Mesendoderm (in vitro differentiated cells): Measurements from ENCODE around the gene SEPTIN11.

Experiments
- DNase-seq: peaks from one replicate; pipeline ENCODE4 v3.0.0; 2013
- H2AK5ac ChIP-seq: 2 replicates; pipeline ENCODE4 v1.6.1; 2013; ENCODE audit warnings: low read length, inconsistent platforms
- H2BK120ac ChIP-seq: 2 replicates; pipeline ENCODE4 v1.6.1; 2013; ENCODE audit warnings: low read depth, mild to moderate bottlenecking, low read length, moderate library complexity, mixed read lengths
- H2BK15ac ChIP-seq: replicated peaks from 2 replicates; pipeline ENCODE4 v1.6.1; 2013; ENCODE audit warnings: low read depth, mild to moderate bottlenecking, moderate library complexity
- H2BK5ac ChIP-seq: 2 replicates; pipeline ENCODE4 v1.6.1; 2013; ENCODE audit warnings: low read length, inconsistent platforms
- H3K18ac ChIP-seq: 2 replicates; pipeline ENCODE4 v1.6.1; 2013; ENCODE audit warnings: mild to moderate bottlenecking, low read length, mixed read lengths
- H3K23ac ChIP-seq: one replicate; pipeline ENCODE4 v1.6.1; 2013; ENCODE audit warnings: low read length
- H3K27ac ChIP-seq: 2 replicates; pipeline ENCODE4 v1.5.1; 2013; ENCODE audit warnings: low read depth, mild to moderate bottlenecking, inconsistent platforms, low read length, moderate library complexity
- H3K27me3 ChIP-seq: 2 replicates; pipeline ENCODE4 v1.6.1; 2013; ENCODE audit warnings: low read length, control low read depth, mild to moderate bottlenecking, inconsistent platforms; ENCODE audit not compliant: insufficient read depth, poor library complexity
- H3K36me3 ChIP-seq: 2 replicates; pipeline ENCODE4 v1.6.1; 2013; ENCODE audit warnings: low read length, inconsistent platforms; ENCODE audit not compliant: control insufficient read depth, insufficient read depth
- H3K4ac ChIP-seq: one replicate; pipeline ENCODE4 v1.6.1; 2013; ENCODE audit warnings: low read depth, mild to moderate bottlenecking, low read length, moderate library complexity
- H3K4me1 ChIP-seq: 2 replicates; pipeline ENCODE4 v1.6.1; 2013; ENCODE audit warnings: low read depth, low read length, inconsistent platforms; ENCODE audit not compliant: control insufficient read depth
- H3K4me2 ChIP-seq: 2 replicates; pipeline ENCODE4 v1.6.1; 2013; ENCODE audit warnings: low read length
- H3K4me3 ChIP-seq: 2 replicates; pipeline ENCODE4 v1.5.1; 2013; ENCODE audit warnings: mild to moderate bottlenecking, low read length
- H3K56ac ChIP-seq: one replicate; pipeline ENCODE4 v1.6.1; 2013; ENCODE audit warnings: low read length
- H3K79me1 ChIP-seq: 2 replicates; pipeline ENCODE4 v1.6.1; 2013; ENCODE audit warnings: low read length, inconsistent platforms
- H3K79me2 ChIP-seq: 2 replicates; pipeline ENCODE4 v1.6.1; 2013; ENCODE audit warnings: mild to moderate bottlenecking, low read length; ENCODE audit not compliant: control insufficient read depth, insufficient read depth
- H3K9ac ChIP-seq: 2 replicates; pipeline ENCODE4 v1.6.1; 2013; ENCODE audit warnings: low read length, inconsistent platforms
- H4K5ac ChIP-seq: one replicate; pipeline ENCODE4 v1.6.1; 2013; ENCODE audit warnings: low read length
- H4K8ac ChIP-seq: one replicate; pipeline ENCODE4 v1.6.1; 2013; ENCODE audit warnings: low read depth, mild to moderate bottlenecking, control low read depth, low read length, moderate library complexity
- WGBS: extraction: QIAGEN DNeasy Blood & Tissue Kit; methylation state at CpG from one replicate; pipeline ENCODE4 v1.1.7; 2013; ENCODE audit warnings: low lambda C conversion rate, missing lambda C conversion rate; ENCODE audit not compliant: insufficient coverage; ENCODE audit errors: extremely low coverage; 5-methylcytosine and 5-hydroxymethylcytosine counted together

SEPTIN11 gene

DNA sequence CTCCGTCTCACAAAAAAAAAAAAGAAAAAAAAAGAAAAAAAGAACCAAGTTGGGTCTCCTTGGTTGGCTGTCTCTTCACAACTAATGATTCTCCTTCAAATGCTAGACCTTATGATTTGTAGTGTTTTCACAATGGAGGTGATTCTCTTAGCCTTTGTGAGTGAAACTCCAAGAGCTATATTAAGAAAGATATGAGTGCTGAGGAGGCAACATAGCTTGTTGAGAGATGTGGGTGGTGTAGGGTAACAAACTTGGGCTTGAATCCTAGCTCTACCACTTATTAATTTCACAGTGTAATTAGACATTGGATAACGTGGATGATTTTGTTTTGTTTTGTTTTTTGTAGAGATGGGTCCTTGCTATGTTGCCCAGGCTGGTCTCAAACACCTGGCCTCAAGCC lies 10.4 kb upstream of the SEPTIN11 start:
- H3K36me3 ChIP-seq, result no peaks in the 10 kb centered on the region
- H3K79me2 ChIP-seq, result no peaks in the 10 kb centered on the region
- H4K5ac ChIP-seq, result no peak overlapping the region
- no peak overlapping the region for H3K18ac ChIP-seq
- no peak overlapping the region for H2AK5ac ChIP-seq
- no peak overlapping the region for H3K27ac ChIP-seq
- no peak overlapping the region for H3K4me2 ChIP-seq
- H4K8ac ChIP-seq, result no peak overlapping the region
- no peak overlapping the region for H2BK5ac ChIP-seq
- no peaks in the 10 kb centered on the region for H3K27me3 ChIP-seq
- H3K56ac ChIP-seq, result no peak overlapping the region
- H3K4me3 ChIP-seq, result no peak overlapping the region
- H3K79me1 ChIP-seq, result no peaks in the 10 kb centered on the region
- H3K9ac ChIP-seq, result no peak overlapping the region
- no peak for DNase-seq
- no peaks in the 10 kb centered on the region for H3K4me1 ChIP-seq
- no peak overlapping the region for H3K4ac ChIP-seq
- H3K23ac ChIP-seq, result no peak overlapping the region
- H2BK15ac ChIP-seq, result no peak overlapping the region
- WGBS, result no CpG with 5 or more reads among the region's 2 CpGs
- H2BK120ac ChIP-seq, result no peak overlapping the region

DNA sequence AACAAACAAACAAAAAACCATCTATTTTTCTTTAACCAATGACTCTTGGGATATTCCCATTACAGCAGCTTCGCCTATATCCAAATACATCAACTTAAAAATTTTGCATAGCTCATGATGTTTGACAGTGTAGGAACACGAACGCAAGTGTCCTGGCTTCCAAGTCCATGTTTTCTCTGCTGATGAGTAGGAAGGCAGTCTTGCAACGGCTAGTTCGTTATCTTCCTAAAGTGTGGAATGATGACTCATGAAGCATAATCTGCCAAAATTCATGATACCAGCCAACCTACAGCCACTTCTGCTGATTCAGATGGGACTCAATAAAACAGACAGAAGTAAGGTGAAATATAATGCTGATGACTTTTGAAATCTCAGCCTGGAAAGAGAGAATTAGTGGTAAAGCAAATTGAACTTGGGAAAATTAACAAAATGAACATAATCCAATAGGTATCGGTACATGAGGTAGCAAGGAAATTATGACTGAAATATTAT lies 6.4 kb upstream of the SEPTIN11 start:
- H2BK15ac ChIP-seq, result no peak overlapping the region
- no peak overlapping the region for H4K8ac ChIP-seq
- DNase-seq, result no peak
- no peak overlapping the region for H3K4me2 ChIP-seq
- peaks cover 4% of the 10 kb centered on the region for H3K79me1 ChIP-seq
- H2BK5ac ChIP-seq, result no peak overlapping the region
- H3K23ac ChIP-seq, result no peak overlapping the region
- H3K18ac ChIP-seq, result no peak overlapping the region
- no peaks in the 10 kb centered on the region for H3K27me3 ChIP-seq
- H3K79me2 ChIP-seq, result peaks cover 11% of the 10 kb centered on the region
- H3K27ac ChIP-seq, result no peak overlapping the region
- no peak overlapping the region for H2AK5ac ChIP-seq
- no peak overlapping the region for H3K9ac ChIP-seq
- H3K56ac ChIP-seq, result no peak overlapping the region
- H2BK120ac ChIP-seq, result no peak overlapping the region
- H3K36me3 ChIP-seq, result no peaks in the 10 kb centered on the region
- peaks cover 5% of the 10 kb centered on the region for H3K4me1 ChIP-seq
- no peak overlapping the region for H3K4me3 ChIP-seq
- no CpG with 5 or more reads among the region's 6 CpGs for WGBS
- no peak overlapping the region for H3K4ac ChIP-seq
- H4K5ac ChIP-seq, result no peak overlapping the region

DNA sequence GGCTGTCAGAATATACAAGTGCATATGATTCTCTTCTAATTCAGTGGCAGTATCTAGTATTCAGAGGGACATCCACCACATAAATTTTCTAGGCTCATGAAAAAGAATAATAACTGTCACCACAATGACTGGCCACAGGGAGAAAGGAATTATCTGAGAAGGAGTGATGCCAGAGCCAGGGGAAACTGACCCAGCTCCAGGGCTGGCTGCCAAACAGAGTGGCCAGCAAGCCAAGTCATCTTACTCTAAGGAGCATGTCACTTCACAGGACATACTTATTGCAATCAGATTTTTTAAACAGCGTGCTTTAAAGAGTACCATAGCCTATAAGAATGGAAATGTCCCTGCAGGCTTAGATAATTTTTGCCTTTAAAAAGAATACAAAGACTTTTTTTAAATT lies 5.8 kb upstream of the SEPTIN11 start:
- Histone ChIP-seq H3K4ac (no peak overlapping the region), H3K27me3 (no peaks in the 10 kb centered on the region), H2BK15ac (no peak overlapping the region), H2BK5ac (no peak overlapping the region), H2BK120ac (no peak overlapping the region), H3K4me1 (peaks cover 5% of the 10 kb centered on the region), H3K4me2 (no peak overlapping the region), H3K18ac (no peak overlapping the region), H3K36me3 (no peaks in the 10 kb centered on the region), H3K79me2 (peaks cover 16% of the 10 kb centered on the region), H3K23ac (no peak overlapping the region), H3K9ac (no peak overlapping the region), H3K56ac (no peak overlapping the region), H3K27ac (no peak overlapping the region), H4K8ac (no peak overlapping the region), H4K5ac (no peak overlapping the region), H3K4me3 (no peak overlapping the region), H2AK5ac (no peak overlapping the region), H3K79me1 (peaks cover 8% of the 10 kb centered on the region)
- no CpG with 5 or more reads among the region's 1 CpG for WGBS
- DNase-seq, result no peak

DNA sequence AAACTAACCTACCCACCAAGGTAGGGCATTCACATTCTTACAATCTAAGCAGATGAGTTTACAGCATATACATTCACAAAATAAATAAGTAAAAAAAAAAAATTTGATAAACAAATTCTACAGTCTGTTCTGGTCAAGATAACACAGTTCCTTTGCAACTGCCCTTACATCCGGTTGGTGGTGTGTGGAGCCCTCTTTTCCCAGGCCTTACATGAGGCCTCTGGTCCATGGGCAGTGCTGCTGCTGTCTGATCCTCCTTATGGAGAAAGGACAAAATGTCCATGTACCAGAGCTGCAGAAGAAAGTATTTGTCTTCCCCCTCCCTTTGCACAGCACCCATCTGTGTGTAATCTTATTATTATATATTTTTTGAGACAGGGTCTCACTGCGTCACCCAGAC lies 2.2 kb upstream of the SEPTIN11 start:
- Histone ChIP-seq H3K56ac (peak overlapping the region; percentile 39), H2BK15ac (no peak overlapping the region), H3K4me2 (peak overlapping the region; percentile 10), H3K79me1 (peaks cover 8% of the 10 kb centered on the region), H3K4me3 (no peak overlapping the region), H3K23ac (no peak overlapping the region), H3K36me3 (no peaks in the 10 kb centered on the region), H3K27me3 (no peaks in the 10 kb centered on the region), H4K8ac (no peak overlapping the region), H2BK120ac (no peak overlapping the region), H3K79me2 (peaks cover 37% of the 10 kb centered on the region), H3K9ac (peak overlapping the region; percentile 12), H2AK5ac (no peak overlapping the region), H2BK5ac (no peak overlapping the region), H3K18ac (no peak overlapping the region), H3K27ac (no peak overlapping the region), H3K4ac (no peak overlapping the region), H4K5ac (no peak overlapping the region), H3K4me1 (peaks cover 8% of the 10 kb centered on the region)
- peak; percentile 36 for DNase-seq
- no CpG with 5 or more reads among the region's 2 CpGs for WGBS

DNA sequence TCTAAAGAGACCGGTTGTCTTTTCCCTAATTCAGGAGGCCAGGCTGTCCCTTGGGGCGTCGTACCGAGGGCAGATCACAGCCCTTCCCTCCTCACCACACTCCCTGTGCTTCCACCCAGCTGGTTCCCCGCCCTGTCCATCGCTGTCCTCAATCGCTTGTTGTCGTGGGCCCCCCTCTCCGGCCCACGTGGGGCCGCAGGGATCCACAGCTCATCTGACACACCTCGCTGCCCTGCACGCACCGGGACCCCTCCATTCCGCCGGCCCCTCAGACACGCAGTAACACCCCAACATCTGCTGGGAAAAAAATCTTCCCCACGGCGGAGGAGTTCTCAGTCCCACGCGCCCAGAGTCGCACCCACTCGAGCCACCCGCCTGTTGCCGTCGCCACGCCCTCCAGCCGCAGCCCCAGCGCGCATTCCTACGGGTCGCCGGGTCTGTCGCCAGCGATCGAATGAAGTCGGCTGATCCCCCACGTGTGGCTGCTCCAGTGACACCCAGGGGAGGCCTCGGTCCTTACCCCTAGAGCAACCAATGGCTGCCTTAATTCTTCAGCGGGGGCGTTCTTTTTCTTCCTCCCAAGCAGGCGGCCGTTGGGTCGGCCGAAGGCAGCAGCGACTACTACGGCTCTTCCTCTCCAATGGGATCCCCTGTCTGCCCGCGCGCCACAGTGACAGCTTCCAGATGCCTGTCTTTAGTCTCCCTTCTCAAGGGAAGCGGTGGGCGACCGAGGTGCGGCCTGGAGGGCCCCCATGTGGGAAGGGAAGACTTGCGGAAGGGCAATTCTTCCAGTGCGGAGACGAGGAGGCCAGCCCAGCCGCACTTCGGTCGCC lies 893 bp upstream of the SEPTIN11 start:
- Histone ChIP-seq H2BK120ac (peak overlapping the region; percentile 3), H2BK15ac (no peak overlapping the region), H3K23ac (peak overlapping the region; percentile 92), H3K27me3 (no peaks in the 10 kb centered on the region), H4K8ac (no peak overlapping the region), H3K27ac (peak overlapping the region; percentile 96), H3K4me3 (peak overlapping the region; percentile 50), H3K4ac (peak overlapping the region; percentile 74), H3K79me1 (peaks cover 13% of the 10 kb centered on the region), H2AK5ac (no peak overlapping the region), H4K5ac (no peak overlapping the region), H3K4me2 (peak overlapping the region; percentile 88), H3K9ac (peak overlapping the region; percentile 84), H3K4me1 (peaks cover 11% of the 10 kb centered on the region), H3K18ac (peak overlapping the region; percentile 98), H3K36me3 (no peaks in the 10 kb centered on the region), H2BK5ac (peak overlapping the region; percentile 87), H3K56ac (peak overlapping the region; percentile 97), H3K79me2 (peaks cover 48% of the 10 kb centered on the region)
- peak; percentile 95 for DNase-seq
- WGBS, result no CpG with 5 or more reads among the region's 60 CpGs
